ENCODE data around the gene MYO3B.

- TF ChIP-seq, protein P1, sequence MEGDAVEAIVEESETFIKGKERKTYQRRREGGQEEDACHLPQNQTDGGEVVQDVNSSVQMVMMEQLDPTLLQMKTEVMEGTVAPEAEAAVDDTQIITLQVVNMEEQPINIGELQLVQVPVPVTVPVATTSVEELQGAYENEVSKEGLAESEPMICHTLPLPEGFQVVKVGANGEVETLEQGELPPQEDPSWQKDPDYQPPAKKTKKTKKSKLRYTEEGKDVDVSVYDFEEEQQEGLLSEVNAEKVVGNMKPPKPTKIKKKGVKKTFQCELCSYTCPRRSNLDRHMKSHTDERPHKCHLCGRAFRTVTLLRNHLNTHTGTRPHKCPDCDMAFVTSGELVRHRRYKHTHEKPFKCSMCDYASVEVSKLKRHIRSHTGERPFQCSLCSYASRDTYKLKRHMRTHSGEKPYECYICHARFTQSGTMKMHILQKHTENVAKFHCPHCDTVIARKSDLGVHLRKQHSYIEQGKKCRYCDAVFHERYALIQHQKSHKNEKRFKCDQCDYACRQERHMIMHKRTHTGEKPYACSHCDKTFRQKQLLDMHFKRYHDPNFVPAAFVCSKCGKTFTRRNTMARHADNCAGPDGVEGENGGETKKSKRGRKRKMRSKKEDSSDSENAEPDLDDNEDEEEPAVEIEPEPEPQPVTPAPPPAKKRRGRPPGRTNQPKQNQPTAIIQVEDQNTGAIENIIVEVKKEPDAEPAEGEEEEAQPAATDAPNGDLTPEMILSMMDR (IDR thresholded peaks at IDR 0.05), result no peak
- no peak for TF ChIP-seq EZH2 (IDR thresholded peaks at IDR 0.05; ENCODE audit: borderline replicate concordance, insufficient read depth, low read depth, low read length, poor library complexity, severe bottlenecking)
These were observed 39.9 kb downstream of the MYO3B start for GRCh38 chr2:170217778-170218251.

Data from B cell (primary cell).